Neural progenitor cell (in vitro differentiated cells): ENCODE measurements around the gene SPOCK1. TPM values are rescaled to one million over a fixed set of nuclear protein-coding genes. Genes with fewer than 3 reads are reported as not detected.

Experiments used
- DNase-seq: peaks from one replicate; pipeline ENCODE4 v3.0.0-alpha.2; 2016; ENCODE audit warnings: low spot score
- H2AFZ ChIP-seq: fragments of 200-600 bp; sonication (generic); replicated peaks from 2 replicates; pipeline ENCODE4 v1.6.1; 2016; ENCODE audit warnings: antibody characterized with exemption
- H3F3A ChIP-seq: fragments of 200-600 bp; sonication (generic); 2 replicates; pipeline ENCODE4 v1.6.1; 2016; ENCODE audit warnings: antibody characterized with exemption, low read depth
- H3K27ac ChIP-seq: fragments of 200-600 bp; sonication (generic); 2 replicates; pipeline ENCODE4 v1.5.1; 2016; ENCODE audit warnings: mild to moderate bottlenecking
- H3K27me3 ChIP-seq: fragments of 200-600 bp; sonication (generic); 2 replicates; pipeline ENCODE4 v1.6.1; 2016; ENCODE audit warnings: mild to moderate bottlenecking, moderate library complexity
- H3K36me3 ChIP-seq: fragments of 200-600 bp; sonication (generic); 2 replicates; pipeline ENCODE4 v1.5.1; 2016
- H3K4me1 ChIP-seq: fragments of 200-600 bp; sonication (generic); 2 replicates; pipeline ENCODE4 v1.6.1; 2016; ENCODE audit warnings: mixed run types
- H3K4me2 ChIP-seq: fragments of 200-600 bp; sonication (generic); 2 replicates; pipeline ENCODE4 v1.6.1; 2016
- H3K4me3 ChIP-seq: fragments of 200-600 bp; sonication (generic); 2 replicates; pipeline ENCODE4 v1.5.1; 2016
- H3K79me2 ChIP-seq: fragments of 200-600 bp; sonication (generic); 2 replicates; pipeline ENCODE4 v1.6.1; 2016; ENCODE audit warnings: low read depth
- H3K9ac ChIP-seq: fragments of 200-600 bp; sonication (generic); 2 replicates; pipeline ENCODE4 v1.6.1; 2016
- H3K9me3 ChIP-seq: fragments of 200-600 bp; sonication (generic); 2 replicates; pipeline ENCODE4 v1.5.1; 2016; ENCODE audit warnings: low read depth
- H4K20me1 ChIP-seq: fragments of 200-600 bp; sonication (generic); 2 replicates; pipeline ENCODE4 v1.6.1; 2016; ENCODE audit warnings: low read depth
- H3K27ac Mint-ChIP-seq: 3 replicates; pipeline ENCODE4 v1.8.0; 2021; ENCODE audit warnings: mixed read lengths
- H3K27me3 Mint-ChIP-seq: 2 replicates; pipeline ENCODE4 v1.8.0; 2022; ENCODE audit warnings: low read depth, mild to moderate bottlenecking, inconsistent platforms, moderate library complexity, mixed read lengths; ENCODE audit not compliant: insufficient read depth
- H3K36me3 Mint-ChIP-seq: 3 replicates; pipeline ENCODE4 v1.8.0; 2021; ENCODE audit warnings: mixed read lengths
- H3K4me1 Mint-ChIP-seq: 3 replicates; pipeline ENCODE4 v1.8.0; 2021; ENCODE audit warnings: mixed read lengths
- H3K4me3 Mint-ChIP-seq: 3 replicates; pipeline ENCODE4 v1.8.0; 2021; ENCODE audit warnings: mild to moderate bottlenecking, moderate library complexity, mixed read lengths
- H3K9me3 Mint-ChIP-seq: 3 replicates; pipeline ENCODE4 v1.8.0; 2020; ENCODE audit warnings: mixed read lengths
- CTCF ChIP-seq: fragments of 200-600 bp; sonication (generic); IDR thresholded peaks from 2 replicates; pipeline ENCODE4 v1.5.1; 2017; ENCODE audit warnings: antibody characterized with exemption, mild to moderate bottlenecking
- EZH2 ChIP-seq: fragments of 200-600 bp; sonication (generic); IDR thresholded peaks from 2 replicates; pipeline ENCODE4 v1.6.1; 2017; ENCODE audit warnings: antibody characterized with exemption, mild to moderate bottlenecking, moderate library complexity
- EZH2phosphoT487 ChIP-seq: fragments of 200-600 bp; sonication (generic); IDR thresholded peaks from 2 replicates; pipeline ENCODE4 v1.6.1; 2017; ENCODE audit warnings: antibody characterized with exemption
- total RNA-seq: library from RNA; depleted of rRNA; stranded (reverse); fragments of >200 nt; gene quantifications from 2 replicates; pipeline ENCODE4 v1.2.3, GENCODE V29; 2015; ENCODE audit warnings: low replicate concordance

Gene SPOCK1
- total RNA-seq, 1 donor from 2014 or later = 6.9 TPM

GRCh38 chr5:137142764-137143605, 356.1 kb downstream of the SPOCK1 start:
- H3K4me1 ChIP-seq = peaks cover 9% of the 10 kb centered on the region
- no peak overlapping the region for H3K4me3 Mint-ChIP-seq
- H3K27ac ChIP-seq = no peak overlapping the region
- peaks cover 53% of the 10 kb centered on the region for H3K4me1 Mint-ChIP-seq
- H3K79me2 ChIP-seq = no peaks in the 10 kb centered on the region
- H2AFZ ChIP-seq = no peak overlapping the region
- H3K36me3 Mint-ChIP-seq = no peaks in the 10 kb centered on the region
- no peaks in the 10 kb centered on the region for H4K20me1 ChIP-seq
- no peaks in the 10 kb centered on the region for H3F3A ChIP-seq
- no peak overlapping the region for H3K4me3 ChIP-seq
- no peaks in the 10 kb centered on the region for H3K27me3 ChIP-seq
- no peak for DNase-seq
- H3K27ac Mint-ChIP-seq = no peak overlapping the region
- H3K9me3 ChIP-seq = no peaks in the 10 kb centered on the region
- H3K9me3 Mint-ChIP-seq = peaks cover 2% of the 10 kb centered on the region
- TF ChIP-seq EZH2 (no peak), CTCF (no peak), EZH2phosphoT487 (no peak)
- H3K9ac ChIP-seq = no peak overlapping the region
- H3K36me3 ChIP-seq = no peaks in the 10 kb centered on the region
- H3K4me2 ChIP-seq = no peak overlapping the region
- H3K27me3 Mint-ChIP-seq = peaks cover 2% of the 10 kb centered on the region

GRCh38 chr5:137142346-137142745, 356.8 kb downstream of the SPOCK1 start:
- H3K36me3 Mint-ChIP-seq = no peaks in the 10 kb centered on the region
- Histone ChIP-seq H3K79me2 (no peaks in the 10 kb centered on the region), H4K20me1 (no peaks in the 10 kb centered on the region), H3K27ac (no peak overlapping the region), H2AFZ (no peak overlapping the region), H3K9ac (no peak overlapping the region), H3F3A (no peaks in the 10 kb centered on the region), H3K36me3 (no peaks in the 10 kb centered on the region), H3K4me2 (no peak overlapping the region), H3K9me3 (no peaks in the 10 kb centered on the region), H3K27me3 (no peaks in the 10 kb centered on the region), H3K4me1 (peaks cover 12% of the 10 kb centered on the region), H3K4me3 (no peak overlapping the region)
- TF ChIP-seq CTCF (no peak), EZH2phosphoT487 (no peak)
- H3K27ac Mint-ChIP-seq = no peak overlapping the region
- DNase-seq = peak; percentile 40
- H3K4me1 Mint-ChIP-seq = peaks cover 51% of the 10 kb centered on the region
- peaks cover 2% of the 10 kb centered on the region for H3K9me3 Mint-ChIP-seq
- peaks cover 2% of the 10 kb centered on the region for H3K27me3 Mint-ChIP-seq
- H3K4me3 Mint-ChIP-seq = no peak overlapping the region

GRCh38 chr5:137141779-137142178, 357.3 kb downstream of the SPOCK1 start:
- Mint-ChIP-seq H3K36me3 (no peaks in the 10 kb centered on the region), H3K27me3 (peaks cover 2% of the 10 kb centered on the region), H3K27ac (peak overlapping the region; percentile 1), H3K4me1 (peaks cover 51% of the 10 kb centered on the region), H3K4me3 (no peak overlapping the region), H3K9me3 (peaks cover 2% of the 10 kb centered on the region)
- Histone ChIP-seq H3K79me2 (no peaks in the 10 kb centered on the region), H3K9me3 (no peaks in the 10 kb centered on the region), H3F3A (no peaks in the 10 kb centered on the region), H3K27me3 (no peaks in the 10 kb centered on the region), H3K9ac (no peak overlapping the region), H2AFZ (no peak overlapping the region), H3K27ac (no peak overlapping the region), H3K4me1 (peaks cover 18% of the 10 kb centered on the region), H3K36me3 (no peaks in the 10 kb centered on the region), H3K4me3 (no peak overlapping the region), H4K20me1 (no peaks in the 10 kb centered on the region), H3K4me2 (no peak overlapping the region)
- DNase-seq = no peak
- TF ChIP-seq EZH2phosphoT487 (no peak), EZH2 (no peak), CTCF (no peak)
